ENCODE results near the gene TREX2. TPM values are rescaled to one million over a fixed set of nuclear protein-coding genes. Genes with fewer than 3 reads are reported as not detected.

TREX2 gene
- total and polyA plus RNA-seq, 2 of the 8 experiments (the other 6 are each of a cell fraction or from before 2014, with no cell fraction given) = 0.71 to 0.80 TPM

DNA sequence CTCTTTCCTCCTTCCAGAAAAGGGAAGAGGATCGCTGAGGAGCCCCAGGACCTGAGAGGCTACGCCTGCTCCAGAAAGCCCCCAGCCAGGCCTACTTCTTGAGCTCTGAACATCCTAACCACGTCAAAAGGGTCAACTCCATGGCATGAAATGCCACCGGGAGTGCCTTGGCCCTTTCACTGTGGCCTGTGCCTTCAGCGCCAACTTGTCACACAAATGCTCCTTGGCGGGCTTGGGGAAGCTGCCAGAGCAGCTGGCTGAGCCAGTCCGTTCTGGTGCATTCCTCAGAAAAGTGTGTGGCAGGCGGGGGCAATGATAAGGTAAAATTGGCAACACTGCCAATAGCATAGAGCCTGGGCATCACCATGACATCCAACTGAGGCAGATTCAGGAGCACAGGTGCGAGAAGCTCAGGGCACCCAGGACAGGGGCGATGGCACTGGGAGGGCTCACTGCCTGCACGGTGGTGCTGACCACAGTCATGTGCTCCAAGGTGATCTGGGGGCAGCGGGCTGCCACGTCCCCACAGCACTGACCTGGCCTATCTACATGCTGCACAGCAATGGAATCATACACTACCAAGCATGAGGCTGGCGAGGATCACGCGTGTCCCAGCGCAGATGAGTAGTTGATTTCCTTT is 12.1 kb upstream of the TREX2 start:
- H4K8ac ChIP-seq (ENCODE audit: extremely low read depth, insufficient read depth, low read length) = no peak overlapping the region
- no peak overlapping the region for H3K14ac ChIP-seq (ENCODE audit: insufficient read length)
- no peak overlapping the region for H3K23ac ChIP-seq (ENCODE audit: insufficient read length)
- no peaks in the 10 kb centered on the region for H3K4me1 ChIP-seq (replicated peaks in 1 of 4; ENCODE audit: control insufficient read depth in 3 of 4, insufficient read depth in 4 of 4, low read length in 3 of 4)
- no peak overlapping the region for H3K4ac ChIP-seq (replicated peaks; ENCODE audit: insufficient read length, low read depth, low read length)
- no peaks in the 10 kb centered on the region for H3K9me3 ChIP-seq (ENCODE audit: insufficient read depth in 2 of 2, low read depth in 1 of 2, low read length in 1 of 2)
- H2AK5ac ChIP-seq (ENCODE audit: low read depth, low read length) = no peak overlapping the region
- H3K9ac ChIP-seq (replicated peaks in 1 of 4; ENCODE audit: extremely low read depth in 1 of 4, low read depth in 3 of 4, low read length in 3 of 4) = no peak overlapping the region
- no peak overlapping the region for H3K4me3 ChIP-seq (ENCODE audit: extremely low read depth in 1 of 4, insufficient read depth in 2 of 4, low read depth in 3 of 4, low read length in 4 of 4)
- no peak overlapping the region for H2BK12ac ChIP-seq (ENCODE audit: low read depth, low read length)
- H3K79me1 ChIP-seq (ENCODE audit: low read depth, low read length) = no peaks in the 10 kb centered on the region
- no peak overlapping the region for H2BK20ac ChIP-seq (ENCODE audit: low read length)
- H3K18ac ChIP-seq (ENCODE audit: extremely low read depth, low read length) = no peak overlapping the region
- CTCF ChIA-PET (ENCODE audit: partially characterized antibody) = interaction anchor here (1.0 to 1.5 kb wide), 3 partner anchors 9 to 49 kb away, joined by 3 to 5 read pairs (median 4); partner anchors contain the start of gene HAUS7
- no peak for FAIRE-seq
- peaks cover 0 to 10% (median 0%) of the 10 kb centered on the region in 4 experiments; a peak in 3 of 8 replicates for H3K36me3 ChIP-seq (ENCODE audit: control insufficient read depth in 2 of 4, insufficient read depth in 4 of 4, low read length in 3 of 4)
- no peak overlapping the region for H2BK15ac ChIP-seq (ENCODE audit: low read length)
- no peaks in the 10 kb centered on the region for H3K23me2 ChIP-seq (ENCODE audit: low read depth, low read length)
- no peak for DNase-seq (ENCODE audit: low read depth in 1 of 2, low spot score in 2 of 2)
- no peak overlapping the region for H4K91ac ChIP-seq (replicated peaks; ENCODE audit: insufficient read length, low read length)
- no peaks in the 10 kb centered on the region for H3K27me3 ChIP-seq (replicated peaks in 1 of 4; ENCODE audit: control insufficient read depth in 3 of 4, extremely low read depth in 1 of 4, insufficient read depth in 3 of 4, low read length in 3 of 4)
- H2BK5ac ChIP-seq (ENCODE audit: low read depth, low read length) = no peak overlapping the region
- no peaks in the 10 kb centered on the region for H3K79me2 ChIP-seq (ENCODE audit: control insufficient read depth in 1 of 2, insufficient read depth in 2 of 2, low read length in 2 of 2)
- POLR2A ChIA-PET (ENCODE audit: partially characterized antibody) = no interaction called here
- WGBS, 2 experiments (ENCODE audit: extremely low coverage in 1 of 2, insufficient coverage in 1 of 2, insufficient read length in 1 of 2, insufficient replicate concordance in 2 of 2, low coverage in 1 of 2, low lambda C conversion rate in 2 of 2, missing lambda C conversion rate in 1 of 2) = 87% methylated on average over 8 of the region's 17 CpGs; no CpG with 5 or more reads in 1 of the 2 experiments
- no peak overlapping the region for H2BK120ac ChIP-seq (replicated peaks; ENCODE audit: low read depth, low read length)
- H3K27ac ChIP-seq (ENCODE audit: low read depth, low read length) = no peak overlapping the region
- H4K5ac ChIP-seq (ENCODE audit: insufficient read length, low read depth, low read length) = no peak overlapping the region
- H4K20me1 ChIP-seq (replicated peaks in 1 of 2; ENCODE audit: control insufficient read depth in 1 of 2, insufficient read depth in 2 of 2, low read length in 2 of 2) = peaks cover 0 to 2% of the 10 kb centered on the region in 2 experiments
- no peak overlapping the region for H3K56ac ChIP-seq (replicated peaks; ENCODE audit: insufficient read length, low read depth, low read length)
- no peak overlapping the region for H2AFZ ChIP-seq (ENCODE audit: low read length)
- H3K4me2 ChIP-seq (ENCODE audit: insufficient read depth in 1 of 2, low read depth in 2 of 2, low read length in 2 of 2) = no peak overlapping the region
- TF ChIP-seq HDAC2 (IDR thresholded peaks at IDR 0.05; ENCODE audit: borderline replicate concordance in 1 of 2, low read depth in 2 of 2, low read length in 2 of 2) = no peak
- TF ChIP-seq, protein P1, sequence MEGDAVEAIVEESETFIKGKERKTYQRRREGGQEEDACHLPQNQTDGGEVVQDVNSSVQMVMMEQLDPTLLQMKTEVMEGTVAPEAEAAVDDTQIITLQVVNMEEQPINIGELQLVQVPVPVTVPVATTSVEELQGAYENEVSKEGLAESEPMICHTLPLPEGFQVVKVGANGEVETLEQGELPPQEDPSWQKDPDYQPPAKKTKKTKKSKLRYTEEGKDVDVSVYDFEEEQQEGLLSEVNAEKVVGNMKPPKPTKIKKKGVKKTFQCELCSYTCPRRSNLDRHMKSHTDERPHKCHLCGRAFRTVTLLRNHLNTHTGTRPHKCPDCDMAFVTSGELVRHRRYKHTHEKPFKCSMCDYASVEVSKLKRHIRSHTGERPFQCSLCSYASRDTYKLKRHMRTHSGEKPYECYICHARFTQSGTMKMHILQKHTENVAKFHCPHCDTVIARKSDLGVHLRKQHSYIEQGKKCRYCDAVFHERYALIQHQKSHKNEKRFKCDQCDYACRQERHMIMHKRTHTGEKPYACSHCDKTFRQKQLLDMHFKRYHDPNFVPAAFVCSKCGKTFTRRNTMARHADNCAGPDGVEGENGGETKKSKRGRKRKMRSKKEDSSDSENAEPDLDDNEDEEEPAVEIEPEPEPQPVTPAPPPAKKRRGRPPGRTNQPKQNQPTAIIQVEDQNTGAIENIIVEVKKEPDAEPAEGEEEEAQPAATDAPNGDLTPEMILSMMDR (IDR thresholded peaks at IDR 0.05; ENCODE audit: control extremely low read depth in 1 of 3, insufficient read depth in 1 of 3, low read depth in 1 of 3, low read length in 3 of 3) = no peak
- no peak for TF ChIP-seq CHD1 (IDR thresholded peaks at IDR 0.05; ENCODE audit: low read depth, low read length)
- no peak for TF ChIP-seq KDM5A (IDR thresholded peaks at IDR 0.05; ENCODE audit: low read length)
- TF ChIP-seq, protein P2, sequence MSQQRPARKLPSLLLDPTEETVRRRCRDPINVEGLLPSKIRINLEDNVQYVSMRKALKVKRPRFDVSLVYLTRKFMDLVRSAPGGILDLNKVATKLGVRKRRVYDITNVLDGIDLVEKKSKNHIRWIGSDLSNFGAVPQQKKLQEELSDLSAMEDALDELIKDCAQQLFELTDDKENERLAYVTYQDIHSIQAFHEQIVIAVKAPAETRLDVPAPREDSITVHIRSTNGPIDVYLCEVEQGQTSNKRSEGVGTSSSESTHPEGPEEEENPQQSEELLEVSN (IDR thresholded peaks at IDR 0.05) = no peak
- TF ChIP-seq CBX5 (IDR thresholded peaks at IDR 0.05; ENCODE audit: low read depth, low read length) = no peak
- TF ChIP-seq JUN (IDR thresholded peaks at IDR 0.05; ENCODE audit: low read depth, low read length) = no peak
- no peak for TF ChIP-seq POLR2AphosphoS5 (IDR thresholded peaks at IDR 0.05; ENCODE audit: low read depth, low read length)
- TF ChIP-seq SRF (IDR thresholded peaks at IDR 0.05; ENCODE audit: low read depth, low read length) = no peak
- TF ChIP-seq NANOG (IDR thresholded peaks at IDR 0.05; ENCODE audit: insufficient read depth, low read depth, low read length, poor library complexity, severe bottlenecking) = no peak

Measured in H1 (cell line).